OCI-LY3 (cell line): ENCODE results near the gene CTNNBL1.

Experiments used
- CTCF ChIP-seq: fragments of 200-600, 300-600 bp; sonication (generic); IDR thresholded peaks from 2 replicates; pipeline ENCODE4 v1.5.1; 2014; ENCODE audit warnings: antibody characterized with exemption, low read length, low read depth
- EZH2phosphoT487 ChIP-seq: fragments of 200-600 bp; shearing (Covaris generic); IDR thresholded peaks from 2 replicates; pipeline ENCODE4 v1.6.1; 2018; ENCODE audit warnings: antibody characterized with exemption, mixed run types, low read depth

- 0 out of 2 replicates have a peak, but pooled peaks have one; percentile 18 for TF ChIP-seq CTCF
- TF ChIP-seq EZH2phosphoT487 = no peak
These were observed 61.8 kb downstream of the CTNNBL1 start for GRCh38 chr20:37755665-37756064.
